ENCODE data around the gene MAZ.

MAZ gene

GRCh38 chr16:29858149-29858849 is 52.0 kb downstream of the MAZ start:
- no peak for DNase-seq

GRCh38 chr16:29858974-29859373 is 52.6 kb downstream of the MAZ start:
- no peak for DNase-seq

GRCh38 chr16:29860218-29860617 is 53.9 kb downstream of the MAZ start:
- DNase-seq: no peak

Measured in NCI-H446 (cell line).